GM12878 (cell line): ENCODE results near the gene INHBA. TPM values are rescaled to one million over a fixed set of nuclear protein-coding genes. Genes with fewer than 3 reads are reported as not detected.

Experiments used
- ATAC-seq: fragments of 200-7000 bp; cut with Tn5 transposase; 3 replicates; pipeline ENCODE4 v1.9.1; 2020; ENCODE audit warnings: mild to moderate bottlenecking, moderate library complexity
- BruUV-seq: library from RNA; stranded (reverse); fragments of 400-500 nt; replicated peaks from 2 replicates; lab custom pipeline; 2021; lab: Mats Ljungman, UMichigan
- CTCF ChIA-PET: fragments of 300-600 bp; sonication (Branson Sonifier 250); formaldehyde crosslinking; extraction: SDS; loops from one replicate; lab custom pipeline; 2021; ENCODE audit warnings: inconsistent platforms; lab: Yijun Ruan, JAX
- POLR2A ChIA-PET: fragments of 350-600 bp; formaldehyde crosslinking; extraction: SDS; loops from one replicate; lab custom pipeline; 2021; ENCODE audit warnings: inconsistent platforms; lab: Charles Lee
- RAD21 ChIA-PET: fragments of 300-600 bp; sonication (Branson Sonifier 250); formaldehyde crosslinking; loops from one replicate; lab custom pipeline; 2023; ENCODE audit warnings: antibody characterized with exemption; ENCODE audit not compliant: unreplicated experiment; lab: Charles Lee
- SMC1A ChIA-PET: fragments of 300-600 bp; sonication (Branson Sonifier 250); formaldehyde crosslinking; loops from one replicate; lab custom pipeline; 2023; ENCODE audit not compliant: unreplicated experiment, uncharacterized antibody; lab: Charles Lee
- DNase-seq: peaks from one replicate; pipeline ENCODE4 v3.0.0-alpha.2; 2011; ENCODE audit warnings: low read depth, low spot score
- FAIRE-seq: peaks from 3 replicates; lab custom pipeline; 2011; peaks lifted over from hg19 to GRCh38; lab: Jason Lieb, UNC
- H2AFZ ChIP-seq: 2 replicates; pipeline ENCODE4 v1.6.0; 2011; ENCODE audit warnings: low read depth, low read length, control low read depth; ENCODE audit not compliant: control insufficient read depth
- H3K27ac ChIP-seq: 2 replicates; pipeline ENCODE4 v1.5.1; 2011; ENCODE audit warnings: control low read depth; ENCODE audit not compliant: control insufficient read depth, insufficient read depth
- H3K27me3 ChIP-seq, 2 experiments: replicated peaks in 1 of 2; 2 replicates each; pipeline versions ENCODE4 v1.6.0 to v1.6.1; 2011; ENCODE audit warnings: low read length in 1 of 2; ENCODE audit not compliant: control insufficient read depth in 2 of 2, insufficient read depth in 2 of 2
- H3K36me3 ChIP-seq, 2 experiments: 2 replicates each; pipeline ENCODE4 v1.5.1; 2011; ENCODE audit warnings: low read length in 1 of 2; ENCODE audit not compliant: control insufficient read depth in 2 of 2, insufficient read depth in 2 of 2
- H3K4me1 ChIP-seq: 2 replicates; pipeline ENCODE4 v1.6.1; 2011; ENCODE audit warnings: mild to moderate bottlenecking, low read length, moderate library complexity, mixed read lengths; ENCODE audit not compliant: control insufficient read depth, insufficient read depth
- H3K4me2 ChIP-seq: 2 replicates; pipeline ENCODE4 v1.6.0; 2011; ENCODE audit warnings: control low read depth; ENCODE audit not compliant: control insufficient read depth, insufficient read depth
- H3K4me3 ChIP-seq: fragments of 200-600 bp; sonication (generic); 2 replicates; pipeline ENCODE4 v1.5.1; 2016
- H3K79me2 ChIP-seq: 2 replicates; pipeline ENCODE4 v1.6.0; 2011; ENCODE audit warnings: low read length; ENCODE audit not compliant: control insufficient read depth, insufficient read depth
- H3K9ac ChIP-seq: 2 replicates; pipeline ENCODE4 v1.8.0; 2011; ENCODE audit warnings: low read length, control low read depth, mixed read lengths; ENCODE audit not compliant: control insufficient read depth, insufficient read depth
- H3K9me3 ChIP-seq: replicated peaks from 3 replicates; pipeline ENCODE4 v1.5.1; 2011; ENCODE audit warnings: mild to moderate bottlenecking, low read length; ENCODE audit not compliant: control insufficient read depth, insufficient read depth
- H4K20me1 ChIP-seq: 2 replicates; pipeline ENCODE4 v1.6.0; 2011; ENCODE audit not compliant: control insufficient read depth, insufficient read depth
- CREB1 ChIP-seq: IDR thresholded peaks from 2 replicates; pipeline ENCODE4 v1.6.1; 2012; ENCODE audit warnings: low read depth, mild to moderate bottlenecking, inconsistent platforms
- EED ChIP-seq: sonication (generic); IDR thresholded peaks from 2 replicates; pipeline ENCODE4 v1.6.1; 2016; ENCODE audit warnings: antibody characterized with exemption, low read depth
- MTA2 ChIP-seq: fragments of 450-650 bp; IDR thresholded peaks from 2 replicates; pipeline ENCODE4 v1.6.1; 2016; ENCODE audit warnings: low read depth, mild to moderate bottlenecking, moderate library complexity
- RAD21 ChIP-seq: IDR thresholded peaks from 2 replicates; pipeline ENCODE4 v1.6.1; 2011; ENCODE audit warnings: mild to moderate bottlenecking, low read depth, low read length, moderate library complexity; ENCODE audit not compliant: insufficient read depth
- RCOR1 ChIP-seq: conservative IDR thresholded peaks from 2 replicates; pipeline ENCODE4 v1.6.1; 2012; ENCODE audit warnings: low read depth, low read length, improper control_type of control experiment
- REST ChIP-seq: IDR thresholded peaks from 2 replicates; pipeline ENCODE4 v1.6.1; 2012; ENCODE audit warnings: mild to moderate bottlenecking, low read depth, low read length
- SMC3 ChIP-seq: IDR thresholded peaks from 2 replicates; pipeline ENCODE4 v1.6.1; 2011; ENCODE audit warnings: low read length, improper control_type of control experiment, borderline replicate concordance
- SUPT20H ChIP-seq: IDR thresholded peaks from 2 replicates; pipeline ENCODE4 v1.6.1; 2011; ENCODE audit warnings: low read depth, mild to moderate bottlenecking, low read length, moderate library complexity, borderline replicate concordance; ENCODE audit not compliant: control insufficient read depth
- TCF12 ChIP-seq: IDR thresholded peaks from 2 replicates; pipeline ENCODE4 v1.6.1; 2011; ENCODE audit warnings: low read depth, mild to moderate bottlenecking, low read length
- TCF7 ChIP-seq: IDR thresholded peaks from 2 replicates; pipeline ENCODE4 v1.6.1; 2014; ENCODE audit warnings: antibody characterized with exemption, borderline replicate concordance
- USF2 ChIP-seq: IDR thresholded peaks from 2 replicates; pipeline ENCODE4 v1.6.1; 2011; ENCODE audit warnings: low read depth, low read length, improper control_type of control experiment, borderline replicate concordance
- WGBS: methylation state at CpG from one replicate; pipeline ENCODE4 v1.1.6; 2016; ENCODE audit warnings: low lambda C conversion rate; ENCODE audit not compliant: insufficient replicate concordance, insufficient coverage; ENCODE audit errors: missing lambda C conversion rate; 5-methylcytosine and 5-hydroxymethylcytosine counted together
- in situ Hi-C: fragments of 300-500 bp; cut with MboI; formaldehyde crosslinking; loops from 9 replicates; pipeline ENCODE4 v1.14.3; 2018; ENCODE audit warnings: mixed read lengths
- intact Hi-C: fragments of 100-400 bp; cut with micrococcal nuclease; formaldehyde crosslinking; loops from one replicate; pipeline ENCODE4 v1.14.2; 2022; ENCODE audit not compliant: unreplicated experiment
- polyA plus RNA-seq, 11 experiments: library from polyadenylated mRNA; depleted of rRNA in 4 of 11; unstranded in 6 of 11; stranded (reverse) in 5 of 11; fragments of >200 nt; fragmentation: Nextera tagmentation in 4 of 11; fragmentation: Illumina TruSeq in 1 of 11; extraction: Ambion mirVana in 4 of 11; extraction: Trizol in 1 of 11; gene quantifications; 1 replicate in 1 of 11; 2 replicates in 10 of 11; pipeline versions ENCODE4 v1.2.1 to v1.2.3, GENCODE V29; 2011 to 2016; ENCODE audit warnings: inconsistent platforms in 2 of 11, missing spikeins in 2 of 11, low read depth in 1 of 11
- total RNA-seq, 4 experiments: library from RNA; depleted of rRNA in 3 of 4; stranded (reverse); fragments of >200 nt in 3 of 4; fragmentation: Illumina TruSeq in 1 of 4; extraction: Trizol in 1 of 4; gene quantifications; 2 replicates each; pipeline versions ENCODE4 v1.2.1 to v1.2.3, GENCODE V29; 2013 to 2021
- TF ChIP-seq, protein P1 (sequence below), 3 experiments: IDR thresholded peaks in 2 of 3; conservative IDR thresholded peaks in 1 of 3; 2 replicates each; pipeline ENCODE4 v1.5.1; 2011; ENCODE audit warnings: low read depth in 3 of 3, low read length in 3 of 3, mild to moderate bottlenecking in 3 of 3, control low read depth in 2 of 3, moderate library complexity in 2 of 3, inconsistent platforms in 1 of 3, mixed read lengths in 1 of 3; ENCODE audit not compliant: control insufficient read depth in 2 of 3, insufficient read depth in 1 of 3; ENCODE audit errors: extremely low read depth in 1 of 3
- TF ChIP-seq, protein P2 (sequence below): IDR thresholded peaks from 2 replicates; pipeline ENCODE4 v1.6.1; 2012; ENCODE audit warnings: low read depth, low read length, improper control_type of control experiment

Gene INHBA
- total and polyA plus RNA-seq, 10 of the 15 experiments (the other 5 are each of a cell fraction or from before 2014, with no cell fraction given): 0.04 to 0.05 (median 0.05) TPM; not detected in 6

DNA sequence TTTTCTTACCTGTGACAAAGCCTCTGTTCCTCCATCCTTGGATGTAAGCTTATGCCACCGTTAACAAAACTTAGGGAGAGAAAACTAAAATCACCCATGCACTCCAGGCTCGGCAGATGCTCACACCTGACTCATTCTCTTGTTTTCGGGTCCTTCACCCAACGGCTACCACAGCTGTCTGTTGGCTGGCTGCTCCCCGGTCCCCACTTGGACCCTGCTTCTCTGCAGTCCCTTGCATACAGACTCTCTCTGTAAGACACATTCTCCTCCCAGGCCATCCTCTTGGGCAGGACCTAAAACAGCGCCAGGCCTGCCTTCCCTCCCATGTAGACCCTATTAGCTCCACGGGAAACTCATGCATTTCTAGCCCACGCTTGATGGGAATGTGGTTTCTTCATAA lies 12.1 kb upstream of the INHBA start (continued):
- no peak for TF ChIP-seq REST
- no peak for TF ChIP-seq EED
- TF ChIP-seq TCF7: no peak
- no peak for TF ChIP-seq MTA2
- TF ChIP-seq TCF12: no peak
- TF ChIP-seq, all 136 proteins: peak for 0

- TF ChIP-seq, protein P1, sequence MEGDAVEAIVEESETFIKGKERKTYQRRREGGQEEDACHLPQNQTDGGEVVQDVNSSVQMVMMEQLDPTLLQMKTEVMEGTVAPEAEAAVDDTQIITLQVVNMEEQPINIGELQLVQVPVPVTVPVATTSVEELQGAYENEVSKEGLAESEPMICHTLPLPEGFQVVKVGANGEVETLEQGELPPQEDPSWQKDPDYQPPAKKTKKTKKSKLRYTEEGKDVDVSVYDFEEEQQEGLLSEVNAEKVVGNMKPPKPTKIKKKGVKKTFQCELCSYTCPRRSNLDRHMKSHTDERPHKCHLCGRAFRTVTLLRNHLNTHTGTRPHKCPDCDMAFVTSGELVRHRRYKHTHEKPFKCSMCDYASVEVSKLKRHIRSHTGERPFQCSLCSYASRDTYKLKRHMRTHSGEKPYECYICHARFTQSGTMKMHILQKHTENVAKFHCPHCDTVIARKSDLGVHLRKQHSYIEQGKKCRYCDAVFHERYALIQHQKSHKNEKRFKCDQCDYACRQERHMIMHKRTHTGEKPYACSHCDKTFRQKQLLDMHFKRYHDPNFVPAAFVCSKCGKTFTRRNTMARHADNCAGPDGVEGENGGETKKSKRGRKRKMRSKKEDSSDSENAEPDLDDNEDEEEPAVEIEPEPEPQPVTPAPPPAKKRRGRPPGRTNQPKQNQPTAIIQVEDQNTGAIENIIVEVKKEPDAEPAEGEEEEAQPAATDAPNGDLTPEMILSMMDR (IDR thresholded peaks at IDR 0.05 in 2 of 3, conservative IDR thresholded peaks at IDR 0.05 in 1 of 3; ENCODE audit: control insufficient read depth in 2 of 3, extremely low read depth in 1 of 3, insufficient read depth in 1 of 3, low read depth in 3 of 3, low read length in 3 of 3): peak in 2 of 3 experiments; percentile 25 to 33; a peak in 4 of 6 replicates
- TF ChIP-seq SMC3: peak; percentile 22; the same call in 1 of the 2 replicates
- TF ChIP-seq RCOR1: no peak
- peak; percentile 23; the same call in 1 of the 2 replicates for TF ChIP-seq RAD21
- TF ChIP-seq, protein P2, sequence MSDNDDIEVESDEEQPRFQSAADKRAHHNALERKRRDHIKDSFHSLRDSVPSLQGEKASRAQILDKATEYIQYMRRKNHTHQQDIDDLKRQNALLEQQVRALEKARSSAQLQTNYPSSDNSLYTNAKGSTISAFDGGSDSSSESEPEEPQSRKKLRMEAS: no peak
- no peak for TF ChIP-seq SUPT20H
- TF ChIP-seq CREB1: no peak
- no peak for TF ChIP-seq USF2
- TF ChIP-seq, all 136 proteins: peak for 3
- no peak for DNase-seq
- no peaks in the 10 kb centered on the region for H4K20me1 ChIP-seq
- BruUV-seq: no TSS peak
- RAD21 ChIA-PET: no interaction called here
- 43% methylated on average over 10 of the region's 10 CpGs for WGBS
- ATAC-seq: peak; percentile 53
- H3K4me2 ChIP-seq: no peak overlapping the region
- H3K4me1 ChIP-seq: no peaks in the 10 kb centered on the region; the same call in 1 of the 2 replicates
- POLR2A ChIA-PET: no interaction called here
- SMC1A ChIA-PET: interaction anchor here (0.7 to 2.5 kb wide), 9 partner anchors 14 to 322 kb away, joined by 3 to 8 read pairs (median 4); no protein-coding TSS in a partner anchor
- no peak for FAIRE-seq
- no peak overlapping the region for H3K9ac ChIP-seq
- intact Hi-C loops: loop anchor here (10.0 kb wide), 1 partner anchor 63 kb away; no protein-coding TSS in a partner anchor
- H2AFZ ChIP-seq: no peak overlapping the region
- H3K9me3 ChIP-seq: no peaks in the 10 kb centered on the region
- H3K79me2 ChIP-seq: no peaks in the 10 kb centered on the region
- H3K36me3 ChIP-seq: no peaks in the 10 kb centered on the region
- CTCF ChIA-PET: interaction anchor here (0.6 to 2.5 kb wide), 15 partner anchors 9 to 1815 kb away, joined by 3 to 14 read pairs (median 4); partner anchors contain the start of gene INHBA
- in situ Hi-C loops: loop anchor here (25.0 kb wide), 1 partner anchor 1824 kb away; no protein-coding TSS in a partner anchor
- no peak overlapping the region for H3K4me3 ChIP-seq
- H3K27ac ChIP-seq: no peak overlapping the region
- H3K27me3 ChIP-seq: no peaks in the 10 kb centered on the region
Measured at GRCh38 chr7:41711283-41712064, 8.6 kb upstream of the INHBA start.
